ENCODE results near the gene KCTD8.
"Not testable (repeated sequence)": the region's sequence is repeated elsewhere in the genome, so short reads cannot be mapped to it uniquely, and the experiment has no call there.

The KCTD8 gene

DNA sequence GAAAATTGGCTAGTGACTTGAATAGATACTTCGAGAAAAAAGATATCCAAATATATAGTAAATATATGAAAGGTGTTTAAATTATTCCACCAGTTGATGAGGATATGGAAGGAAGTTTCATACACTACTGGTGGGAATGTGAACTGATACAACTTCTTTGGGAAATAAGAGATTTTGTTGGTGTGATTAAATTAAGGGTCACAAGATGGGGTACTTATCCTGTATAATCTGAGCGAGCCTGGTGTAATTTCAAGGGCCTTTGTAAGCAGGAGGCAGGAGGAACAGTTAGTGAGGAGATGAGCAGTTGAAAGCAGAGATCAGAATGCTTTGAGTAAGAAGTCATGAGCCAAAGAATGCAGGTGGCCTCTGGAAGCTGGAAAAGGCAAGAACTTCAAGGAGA lies 192.2 kb downstream of the KCTD8 start:
- TF ChIP-seq POLR2A (IDR thresholded peaks at IDR 0.05; ENCODE audit: low read depth, low read length) = no peak
- FAIRE-seq (no peak), DNase-seq (ENCODE audit: insufficient read length, low spot score) (no peak)

DNA sequence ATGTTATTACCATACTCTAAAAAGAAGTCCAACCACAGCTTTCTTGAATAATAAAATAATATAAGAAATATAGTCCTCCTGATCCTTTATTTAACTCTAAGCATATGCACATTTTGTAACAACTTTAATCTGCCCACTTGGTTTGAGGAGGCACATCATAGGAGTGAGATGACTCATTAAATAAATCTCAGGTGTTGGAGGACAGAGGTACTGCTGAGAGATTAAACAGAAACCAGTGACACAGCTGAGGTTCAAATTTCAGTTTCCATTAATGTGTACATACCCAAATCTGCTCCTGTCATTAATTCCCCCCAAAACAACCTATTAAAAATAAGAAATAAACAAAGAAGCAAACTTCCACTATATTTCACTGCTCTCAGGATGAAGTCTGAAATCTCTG lies 211.0 kb downstream of the KCTD8 start:
- FAIRE-seq = no peak
- no peak for DNase-seq (ENCODE audit: insufficient read length, low spot score)
- no peak for TF ChIP-seq POLR2A (IDR thresholded peaks at IDR 0.05; ENCODE audit: low read depth, low read length)

DNA sequence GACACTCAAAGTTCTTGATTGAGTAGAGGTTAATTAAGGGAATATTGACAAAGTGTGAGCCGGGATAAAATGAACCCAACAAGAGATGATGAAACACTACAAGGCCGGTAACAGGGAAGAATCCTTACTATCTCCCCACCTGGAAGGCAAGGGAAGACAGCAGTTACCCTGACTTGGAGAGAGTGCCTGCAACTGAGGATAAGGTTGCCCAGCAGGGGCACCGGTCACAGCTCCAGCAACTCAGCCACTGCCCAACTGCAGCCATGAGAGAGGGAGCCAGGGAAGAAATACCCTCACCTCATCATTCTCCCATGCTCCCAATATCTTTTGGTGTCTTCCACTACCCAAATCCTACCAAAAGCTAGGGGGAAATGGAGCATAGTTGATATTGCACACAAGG lies 212.7 kb downstream of the KCTD8 start:
- no peak for FAIRE-seq
- no peak for TF ChIP-seq POLR2A (IDR thresholded peaks at IDR 0.05; ENCODE audit: low read depth, low read length)

DNA sequence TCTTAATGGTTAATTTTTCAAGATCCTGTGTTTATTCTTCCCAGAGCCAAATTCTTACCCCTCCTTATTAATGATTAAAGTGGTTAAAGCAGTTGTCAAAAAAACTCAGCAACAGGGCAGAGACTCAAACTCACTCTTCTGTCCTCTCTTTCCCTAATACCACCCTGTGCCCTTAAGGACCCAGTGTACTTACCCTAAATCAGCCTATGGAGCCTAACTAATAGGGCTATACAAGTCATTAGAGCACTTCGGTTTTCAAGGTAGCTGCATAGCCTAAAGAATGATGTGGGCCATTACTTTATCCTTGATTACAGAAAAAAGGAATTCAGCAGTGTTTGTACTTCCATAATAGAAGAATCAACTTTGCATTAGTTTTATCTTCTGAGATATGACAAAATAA lies 216.3 kb downstream of the KCTD8 start:
- no peak for FAIRE-seq
- no peak for TF ChIP-seq POLR2A (IDR thresholded peaks at IDR 0.05; ENCODE audit: low read depth, low read length)
- no peak for DNase-seq (ENCODE audit: insufficient read length, low spot score)

More for the DNA sequence above, 212.7 kb downstream of the KCTD8 start:
- DNase-seq (ENCODE audit: insufficient read length, low spot score) = no peak

DNA sequence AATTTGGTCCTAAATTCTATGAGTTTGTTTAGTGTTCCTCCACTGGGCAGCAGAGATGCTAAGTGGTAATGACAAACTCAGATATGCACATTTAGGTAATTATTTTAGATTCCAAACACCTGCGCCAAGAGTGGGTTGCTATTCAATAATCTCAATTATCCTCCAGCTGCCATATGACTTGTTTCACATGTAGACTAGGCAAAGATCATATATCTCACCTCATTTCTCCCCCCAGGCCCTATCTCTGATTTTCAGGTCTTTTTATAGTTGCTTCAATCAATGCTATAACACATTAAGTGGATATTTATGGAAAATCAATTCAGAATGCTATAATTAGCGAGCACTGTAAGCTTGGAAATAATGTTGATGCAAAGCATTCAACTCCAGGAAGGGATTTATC lies 217.6 kb downstream of the KCTD8 start:
- FAIRE-seq = no peak
- TF ChIP-seq POLR2A (IDR thresholded peaks at IDR 0.05; ENCODE audit: low read depth, low read length) = no peak
- no peak for DNase-seq (ENCODE audit: insufficient read length, low spot score)

DNA sequence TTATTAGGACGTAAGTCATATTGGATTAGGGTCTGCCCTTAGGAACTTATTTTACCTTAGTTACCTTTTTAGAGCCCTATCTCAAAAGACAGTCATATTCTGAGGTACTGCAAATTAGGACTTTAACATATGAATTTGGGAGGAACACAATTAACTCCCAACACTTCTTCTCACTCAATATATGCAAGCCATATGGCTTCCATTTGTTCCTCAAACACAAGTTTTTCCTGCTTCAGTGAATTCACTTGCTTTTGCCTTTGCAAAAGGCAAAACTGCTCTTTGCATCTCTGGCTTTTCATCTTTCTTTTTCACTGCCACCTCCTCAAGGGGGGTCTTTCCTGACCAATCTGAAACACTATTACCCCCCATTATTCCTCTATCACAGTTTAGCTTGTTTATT lies 220.3 kb downstream of the KCTD8 start:
- FAIRE-seq (no peak), DNase-seq (ENCODE audit: insufficient read length, low spot score) (no peak)
- no peak for TF ChIP-seq POLR2A (IDR thresholded peaks at IDR 0.05; ENCODE audit: low read depth, low read length)

DNA sequence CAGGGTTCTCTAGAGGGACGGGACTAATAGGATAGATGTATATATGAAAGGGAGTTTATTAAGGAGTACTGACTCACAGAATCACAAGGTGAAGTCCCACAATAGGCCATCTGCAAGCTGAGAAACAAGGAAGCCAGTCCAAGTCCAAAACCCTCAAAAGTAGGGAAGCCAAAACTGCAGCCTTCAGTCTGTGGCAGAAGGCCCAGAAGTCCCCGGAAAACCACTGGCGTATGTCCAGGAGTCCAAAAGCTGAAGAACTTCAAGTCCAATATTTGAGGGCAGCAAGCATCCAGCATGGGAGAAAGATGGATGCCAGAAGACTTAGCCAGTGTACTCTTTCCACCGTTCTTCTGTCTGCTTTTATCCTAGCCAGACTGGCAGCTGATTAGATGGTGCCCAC lies 227.2 kb downstream of the KCTD8 start:
- FAIRE-seq = no peak

DNA sequence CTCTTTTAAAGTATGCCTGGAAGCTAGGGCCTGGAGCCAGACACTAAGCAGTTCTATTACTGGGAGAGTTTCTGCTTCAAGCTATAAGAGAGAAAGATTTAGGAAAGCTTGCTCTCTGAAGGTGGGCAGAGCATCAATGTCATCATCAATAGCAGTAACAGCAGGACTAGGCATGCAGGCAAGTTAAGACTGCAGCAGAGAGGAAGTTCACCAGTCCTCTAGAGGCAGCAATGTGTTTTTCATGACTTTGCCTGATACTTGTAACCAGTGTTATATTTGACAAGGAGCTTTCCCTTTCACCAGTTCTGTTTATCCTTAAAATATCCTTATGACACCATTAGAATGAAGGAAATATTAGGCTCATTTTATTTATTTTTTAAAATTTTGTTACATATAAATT lies 237.9 kb downstream of the KCTD8 start:
- TF ChIP-seq POLR2A (IDR thresholded peaks at IDR 0.05; ENCODE audit: low read depth, low read length) = no peak
- FAIRE-seq = no peak
- DNase-seq (ENCODE audit: insufficient read length, low spot score) = no peak

More for the DNA sequence above, 227.2 kb downstream of the KCTD8 start:
- no peak for DNase-seq (ENCODE audit: insufficient read length, low spot score)
- TF ChIP-seq POLR2A (IDR thresholded peaks at IDR 0.05; ENCODE audit: low read depth, low read length) = no peak

DNA sequence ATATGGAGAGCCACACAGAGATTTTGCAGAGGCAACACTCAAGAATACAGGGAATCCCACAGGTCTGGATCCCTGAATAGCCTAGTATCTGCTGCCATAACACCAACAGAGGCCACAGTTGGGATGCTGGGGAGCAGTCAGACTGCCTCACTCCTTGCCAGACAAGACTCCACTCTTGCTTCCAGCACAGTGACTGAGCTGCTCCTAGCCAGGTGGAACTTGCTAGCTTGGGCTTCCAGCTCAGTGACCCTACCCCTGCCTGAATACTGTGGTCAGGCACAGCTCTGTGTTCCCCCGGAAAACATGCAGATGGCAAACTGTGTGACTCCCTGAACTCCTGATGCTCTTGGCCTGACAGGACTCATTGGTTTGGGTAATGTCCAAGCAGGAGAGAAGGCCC lies 251.8 kb downstream of the KCTD8 start:
- DNase-seq (ENCODE audit: insufficient read length, low spot score) (no peak), FAIRE-seq (no peak)
- TF ChIP-seq POLR2A (IDR thresholded peaks at IDR 0.05; ENCODE audit: low read depth, low read length) = no peak

DNA sequence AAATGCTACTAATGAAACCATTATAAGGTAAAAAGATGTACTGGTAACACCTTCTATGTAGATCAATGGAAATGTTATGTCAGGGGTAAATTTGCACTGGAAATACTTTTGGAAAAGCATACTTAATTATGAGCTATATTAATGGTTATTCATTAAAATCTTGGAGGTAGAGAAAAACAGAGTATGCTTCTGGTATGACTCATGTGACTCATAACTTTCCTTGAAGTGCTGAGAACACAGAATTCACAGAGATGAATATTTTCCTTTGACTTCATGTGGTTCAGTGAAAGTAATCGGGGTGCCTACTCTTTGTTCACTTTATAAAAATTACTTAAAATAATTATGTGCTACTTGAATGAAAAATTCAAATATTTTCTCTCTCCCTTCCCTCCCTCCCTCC lies 254.2 kb downstream of the KCTD8 start:
- DNase-seq (ENCODE audit: insufficient read length, low spot score) (no peak), FAIRE-seq (no peak)
- TF ChIP-seq POLR2A (IDR thresholded peaks at IDR 0.05; ENCODE audit: low read depth, low read length) = no peak

DNA sequence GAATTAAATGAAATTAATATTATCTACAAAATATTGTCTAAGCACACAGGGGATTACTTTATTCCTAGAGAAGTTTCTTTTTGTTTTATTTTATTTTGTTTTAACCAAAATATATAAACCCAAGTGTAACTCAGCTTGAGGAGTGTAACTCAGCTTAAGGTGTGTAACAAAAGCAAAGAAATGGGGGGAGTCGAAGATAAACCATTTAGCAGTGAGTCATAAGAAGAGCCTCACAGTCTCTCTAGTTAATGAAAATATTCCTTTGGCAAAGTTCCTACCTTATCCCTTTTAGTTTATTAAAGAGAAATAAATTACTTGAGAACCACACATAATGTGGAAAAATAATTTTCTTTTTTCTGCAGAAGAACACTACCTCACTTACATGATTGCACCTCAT lies 261.8 kb downstream of the KCTD8 start:
- no peak for TF ChIP-seq POLR2A (IDR thresholded peaks at IDR 0.05; ENCODE audit: low read depth, low read length)
- DNase-seq (ENCODE audit: insufficient read length, low spot score) = no peak
- no peak for FAIRE-seq

DNA sequence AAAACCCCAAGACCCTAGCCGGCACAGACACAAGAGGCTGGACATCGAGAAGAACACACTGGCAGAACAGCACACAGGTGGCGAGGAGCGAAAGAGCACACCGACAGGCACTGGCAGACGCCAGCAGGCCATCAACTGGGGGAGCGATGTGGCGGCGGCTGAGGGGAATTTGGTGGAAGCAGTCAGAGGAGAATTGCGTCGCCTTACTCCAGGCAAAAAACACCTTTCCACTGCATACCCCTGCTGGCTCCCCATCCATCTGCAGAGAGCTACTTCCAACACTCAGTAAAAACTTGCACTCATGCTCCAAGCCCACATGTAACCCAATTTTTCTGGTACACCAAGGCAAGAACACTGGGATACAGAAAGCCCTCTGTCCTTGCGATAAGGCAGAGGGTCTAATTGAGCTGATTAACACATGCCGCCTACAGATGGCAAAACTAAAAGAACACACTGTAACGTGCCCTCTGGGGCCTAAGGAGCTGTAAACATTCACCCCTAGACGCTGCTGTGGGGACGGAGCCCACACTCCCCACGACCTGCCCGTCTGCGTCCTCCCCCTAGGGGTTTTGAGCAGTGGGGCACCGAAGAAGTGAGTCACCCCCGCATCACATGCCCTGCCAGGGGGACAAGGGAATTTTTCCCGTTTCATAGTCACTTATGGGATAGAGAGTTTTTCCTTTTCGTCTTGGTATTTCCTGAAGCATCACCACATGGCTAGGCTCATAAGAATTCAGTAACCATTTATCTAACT lies 262.3 kb downstream of the KCTD8 start:
- DNase-seq (ENCODE audit: insufficient read length, low spot score) (no peak), FAIRE-seq (no peak)
- no peak for TF ChIP-seq POLR2A (IDR thresholded peaks at IDR 0.05; ENCODE audit: low read depth, low read length)

DNA sequence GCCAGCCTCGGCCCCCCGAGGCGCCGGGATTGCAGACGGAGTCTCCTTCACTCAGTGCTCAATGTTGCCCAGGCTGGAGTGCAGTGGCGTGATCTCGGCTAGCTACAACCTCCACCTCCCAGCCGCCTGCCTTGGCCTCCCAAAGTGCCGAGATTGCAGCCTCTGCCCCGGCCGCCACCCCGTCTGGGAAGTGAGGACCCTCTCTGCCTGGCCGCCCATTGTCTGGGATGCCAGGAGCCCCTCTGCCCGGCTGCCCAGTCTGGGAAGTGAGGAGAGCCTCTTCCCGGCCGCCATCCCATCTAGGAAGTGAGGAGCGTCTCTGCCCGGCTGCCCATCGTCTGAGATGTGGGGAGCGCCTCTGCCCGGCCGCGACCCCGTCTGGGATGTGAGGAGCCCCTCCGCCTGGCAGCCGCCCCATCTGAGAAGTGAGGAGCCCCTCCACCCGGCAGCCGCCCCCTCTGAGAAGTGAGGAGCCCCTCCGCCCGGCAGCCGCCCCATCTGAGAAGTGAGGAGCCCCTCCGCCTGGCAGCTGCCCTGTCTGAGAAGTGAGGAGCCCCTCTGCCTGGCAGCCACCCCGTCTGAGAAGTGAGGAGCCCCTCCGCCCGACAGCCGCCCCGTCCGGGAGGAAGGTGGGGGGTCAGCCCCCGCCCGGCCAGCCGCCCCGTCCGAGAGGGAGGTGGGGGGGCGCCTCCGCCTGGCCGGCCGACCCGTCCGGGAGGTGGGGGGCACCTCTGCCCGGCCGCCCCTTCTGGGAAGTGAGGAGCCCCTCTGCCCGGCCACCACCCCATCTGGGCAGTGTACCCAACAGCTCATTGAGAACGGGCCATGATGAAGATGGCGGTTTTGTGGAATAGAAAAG lies 266.9 kb downstream of the KCTD8 start:
- not testable (repeated sequence) for FAIRE-seq; DNase-seq (ENCODE audit: insufficient read length, low spot score)

DNA sequence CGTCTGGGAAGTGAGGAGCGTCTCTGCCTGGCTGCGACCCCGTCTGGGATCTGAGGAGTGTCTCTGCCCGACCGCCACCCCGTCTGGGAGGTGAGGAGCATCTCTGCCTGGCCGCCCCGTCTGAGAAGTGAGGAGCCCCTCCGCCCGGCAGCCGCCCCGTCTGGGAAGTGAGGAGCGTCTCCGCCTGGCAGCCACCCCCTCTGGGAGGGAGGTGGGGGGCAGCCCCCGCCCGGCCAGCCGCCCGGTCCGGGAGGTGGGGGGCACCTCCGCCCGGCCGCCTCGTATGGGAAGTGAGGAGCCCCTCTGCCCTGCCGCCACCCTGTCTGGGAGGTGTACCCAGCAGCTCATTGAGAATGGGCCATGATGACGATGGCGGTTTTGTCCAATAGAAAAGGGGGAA lies 280.8 kb downstream of the KCTD8 start:
- not testable (repeated sequence) for FAIRE-seq

DNA sequence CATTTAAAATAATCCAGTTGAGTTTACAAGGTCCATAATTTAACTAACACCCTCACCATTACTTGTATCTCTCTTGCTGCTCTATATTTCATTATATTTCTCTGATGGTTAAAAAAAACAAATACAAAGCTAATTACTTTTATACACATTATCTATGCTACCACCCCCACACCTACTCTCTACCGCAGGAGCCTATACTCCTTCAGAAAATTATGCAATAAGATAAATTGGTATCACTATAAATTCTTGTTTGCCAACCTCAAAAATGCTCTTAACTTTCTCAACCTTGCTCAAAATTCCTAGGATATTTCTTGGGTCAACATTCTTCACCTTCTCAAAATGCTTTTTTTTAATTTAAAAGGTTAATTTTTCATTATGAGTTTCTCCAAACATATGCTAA lies 282.7 kb downstream of the KCTD8 start:
- FAIRE-seq (no peak), DNase-seq (ENCODE audit: insufficient read length, low spot score) (no peak)
- TF ChIP-seq POLR2A (IDR thresholded peaks at IDR 0.05; ENCODE audit: low read depth, low read length) = no peak

More for the DNA sequence above, 280.8 kb downstream of the KCTD8 start:
- not testable (repeated sequence) for DNase-seq (ENCODE audit: insufficient read length, low spot score)
